ENCODE results near the gene MRPS18B.

Gene MRPS18B

GRCh38 chr6:30615219-30615957 lies 2.3 kb upstream of the MRPS18B start:
- H3K4me3 ChIP-seq (ENCODE audit: low read depth, low read length), result peak overlapping the region; percentile 99
- peak; percentile 94 for DNase-seq (ENCODE audit: low read depth)
- TF ChIP-seq, protein P1, sequence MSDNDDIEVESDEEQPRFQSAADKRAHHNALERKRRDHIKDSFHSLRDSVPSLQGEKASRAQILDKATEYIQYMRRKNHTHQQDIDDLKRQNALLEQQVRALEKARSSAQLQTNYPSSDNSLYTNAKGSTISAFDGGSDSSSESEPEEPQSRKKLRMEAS (IDR thresholded peaks at IDR 0.05; ENCODE audit: low read depth, low read length), result no peak; the same call in 1 of the 2 replicates
- TF ChIP-seq, protein P2, sequence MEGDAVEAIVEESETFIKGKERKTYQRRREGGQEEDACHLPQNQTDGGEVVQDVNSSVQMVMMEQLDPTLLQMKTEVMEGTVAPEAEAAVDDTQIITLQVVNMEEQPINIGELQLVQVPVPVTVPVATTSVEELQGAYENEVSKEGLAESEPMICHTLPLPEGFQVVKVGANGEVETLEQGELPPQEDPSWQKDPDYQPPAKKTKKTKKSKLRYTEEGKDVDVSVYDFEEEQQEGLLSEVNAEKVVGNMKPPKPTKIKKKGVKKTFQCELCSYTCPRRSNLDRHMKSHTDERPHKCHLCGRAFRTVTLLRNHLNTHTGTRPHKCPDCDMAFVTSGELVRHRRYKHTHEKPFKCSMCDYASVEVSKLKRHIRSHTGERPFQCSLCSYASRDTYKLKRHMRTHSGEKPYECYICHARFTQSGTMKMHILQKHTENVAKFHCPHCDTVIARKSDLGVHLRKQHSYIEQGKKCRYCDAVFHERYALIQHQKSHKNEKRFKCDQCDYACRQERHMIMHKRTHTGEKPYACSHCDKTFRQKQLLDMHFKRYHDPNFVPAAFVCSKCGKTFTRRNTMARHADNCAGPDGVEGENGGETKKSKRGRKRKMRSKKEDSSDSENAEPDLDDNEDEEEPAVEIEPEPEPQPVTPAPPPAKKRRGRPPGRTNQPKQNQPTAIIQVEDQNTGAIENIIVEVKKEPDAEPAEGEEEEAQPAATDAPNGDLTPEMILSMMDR (IDR thresholded peaks at IDR 0.05; ENCODE audit: low read depth, low read length), result no peak

DNA sequence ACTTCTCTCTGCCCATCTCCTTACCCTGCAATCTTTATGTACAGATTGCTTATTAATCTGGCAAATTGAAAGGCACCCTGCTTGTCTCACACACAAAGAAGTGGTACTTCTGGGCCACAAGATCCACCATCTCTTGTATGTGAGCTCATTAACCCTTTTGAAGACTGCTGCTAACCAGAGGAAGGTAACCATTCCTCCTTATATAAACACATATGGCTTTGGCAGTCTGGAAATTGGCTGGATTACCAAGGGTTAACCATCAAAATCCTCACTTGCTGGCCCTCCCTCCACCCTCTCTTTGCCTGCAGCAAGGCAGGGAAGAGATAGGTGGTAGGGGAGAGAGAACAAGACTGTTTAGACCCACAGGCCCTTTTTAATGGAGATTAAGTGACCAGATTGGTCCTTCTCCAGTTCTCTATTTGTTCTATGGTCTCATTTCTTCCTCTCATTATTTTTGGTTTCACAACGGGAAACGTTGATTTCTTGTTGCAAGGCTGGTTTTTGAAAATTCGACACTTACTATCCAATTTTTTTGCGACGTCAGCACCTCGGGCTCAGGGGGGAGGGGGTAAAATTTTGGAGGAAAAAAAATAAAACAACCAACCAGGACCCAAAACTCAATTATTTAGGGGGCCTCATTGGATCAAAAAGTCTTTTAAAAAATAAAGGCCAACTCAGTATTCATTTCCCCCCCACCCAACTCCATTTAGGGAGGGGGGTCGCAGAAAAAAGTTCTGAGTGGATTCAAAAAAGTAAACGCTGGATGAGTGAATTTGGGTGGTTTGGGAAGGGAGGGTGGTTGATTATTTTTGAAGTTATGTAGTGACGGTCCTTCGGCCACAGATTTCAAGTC lies 1.5 kb upstream of the MRPS18B start:
- DNase-seq (ENCODE audit: low read depth), result peak; percentile 67
- TF ChIP-seq, protein P2 (IDR thresholded peaks at IDR 0.05; ENCODE audit: low read depth, low read length), result no peak
- TF ChIP-seq POLR2A (IDR thresholded peaks at IDR 0.05; ENCODE audit: extremely low read depth, insufficient read length), result peak; percentile 28
- H3K4me3 ChIP-seq (ENCODE audit: low read depth, low read length), result peak overlapping the region; percentile 99

DNA sequence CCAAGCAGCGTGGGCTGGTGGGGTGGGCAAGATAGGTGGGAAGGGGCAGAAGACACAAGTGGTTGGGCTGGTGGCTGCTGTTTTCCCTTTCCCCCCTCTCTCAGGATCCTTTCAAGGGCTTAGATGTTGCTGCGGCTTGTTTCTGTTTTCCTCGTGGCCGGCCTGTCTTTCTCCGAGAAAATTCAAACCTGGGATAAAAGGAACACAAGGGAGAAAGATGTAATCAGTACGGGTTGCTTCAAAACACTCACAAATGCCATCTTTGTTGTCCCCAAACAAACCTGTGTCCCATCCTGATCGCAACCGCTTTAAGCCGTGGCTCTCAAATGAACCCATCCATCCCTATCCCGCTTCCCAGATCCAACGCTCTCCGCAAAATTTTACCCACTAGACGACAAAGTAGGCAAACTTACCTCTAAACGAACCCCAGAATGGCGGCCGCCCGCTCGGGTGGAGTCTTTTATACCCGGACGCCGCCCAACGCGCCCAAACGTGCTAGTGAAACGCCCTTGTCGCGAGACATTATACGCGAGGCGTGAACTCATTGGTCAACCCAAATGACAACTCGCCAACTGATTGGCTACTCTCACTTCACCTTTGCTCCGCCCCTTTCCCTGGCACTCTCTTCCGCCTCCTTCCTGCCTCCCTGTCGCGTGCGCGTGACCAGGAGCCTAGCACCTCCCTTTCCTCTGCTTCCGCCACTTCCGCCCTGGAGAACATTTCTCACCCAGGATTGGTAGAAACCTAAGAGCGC lies 652 bp upstream of the MRPS18B start, which contains the start of gene PPP1R10:
Gene PPP1R10 (minus strand): TSS at position 433 of the 754 bp plus-strand sequence. CDS start 7,299 bp downstream, outside the sequence.
- DNase-seq (ENCODE audit: low read depth), result peak; percentile 100
- TF ChIP-seq, protein P2 (IDR thresholded peaks at IDR 0.05; ENCODE audit: low read depth, low read length), result no peak
- TF ChIP-seq, protein P1 (IDR thresholded peaks at IDR 0.05; ENCODE audit: low read depth, low read length), result peak; percentile 82
- peak; percentile 92 for TF ChIP-seq MYC (IDR thresholded peaks at IDR 0.05; ENCODE audit: low read depth, low read length)
- peak; percentile 99 for TF ChIP-seq POLR2A (IDR thresholded peaks at IDR 0.05; ENCODE audit: extremely low read depth, insufficient read length)
- H3K4me3 ChIP-seq (ENCODE audit: low read depth, low read length), result peak within 1 kb of the TSS; percentile 99

GRCh38 chr6:30618270-30618797 lies 694 bp downstream of the MRPS18B start:
- TF ChIP-seq MYC (IDR thresholded peaks at IDR 0.05; ENCODE audit: low read depth, low read length) (no peak), POLR2A (IDR thresholded peaks at IDR 0.05; ENCODE audit: extremely low read depth, insufficient read length) (no peak)
- TF ChIP-seq, protein P2 (IDR thresholded peaks at IDR 0.05; ENCODE audit: low read depth, low read length), result no peak
- TF ChIP-seq, protein P1 (IDR thresholded peaks at IDR 0.05; ENCODE audit: low read depth, low read length), result no peak
- DNase-seq (ENCODE audit: low read depth), result peak; percentile 33
- peak overlapping the region; percentile 98 for H3K4me3 ChIP-seq (ENCODE audit: low read depth, low read length)

DNA sequence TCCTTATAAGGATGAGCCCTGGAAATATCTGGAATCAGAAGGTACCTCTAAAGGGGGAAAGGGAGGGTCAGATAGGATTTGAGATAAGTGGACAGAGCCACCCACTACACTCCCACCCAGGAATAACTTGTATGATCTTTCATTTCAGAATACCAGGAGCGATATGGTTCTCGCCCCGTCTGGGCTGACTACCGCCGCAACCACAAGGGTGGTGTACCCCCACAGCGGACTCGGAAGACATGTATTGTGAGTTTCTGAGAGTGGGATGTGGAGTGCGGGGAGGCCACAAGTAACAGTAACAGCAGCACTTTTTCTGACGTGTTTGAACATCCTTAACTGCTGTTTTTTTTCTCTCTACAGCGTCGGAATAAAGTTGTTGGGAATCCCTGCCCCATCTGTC lies 1.9 kb downstream of the MRPS18B start:
- no peak for DNase-seq (ENCODE audit: low read depth)
- no peak overlapping the region for H3K4me3 ChIP-seq (ENCODE audit: low read depth, low read length)
- TF ChIP-seq, protein P2 (IDR thresholded peaks at IDR 0.05; ENCODE audit: low read depth, low read length), result no peak
- TF ChIP-seq POLR2A (IDR thresholded peaks at IDR 0.05; ENCODE audit: extremely low read depth, insufficient read length), result no peak
- TF ChIP-seq, protein P1 (IDR thresholded peaks at IDR 0.05; ENCODE audit: low read depth, low read length), result no peak
- no peak for TF ChIP-seq MYC (IDR thresholded peaks at IDR 0.05; ENCODE audit: low read depth, low read length)
